ENCODE data around the gene ACOT2.
"Not testable (repeated sequence)": the region's sequence is repeated elsewhere in the genome, so short reads cannot be mapped to it uniquely, and the experiment has no call there.

The ACOT2 gene

GRCh38 chr14:73567951-73568885, 795 bp upstream of the ACOT2 start:
- no peak for DNase-seq

DNA sequence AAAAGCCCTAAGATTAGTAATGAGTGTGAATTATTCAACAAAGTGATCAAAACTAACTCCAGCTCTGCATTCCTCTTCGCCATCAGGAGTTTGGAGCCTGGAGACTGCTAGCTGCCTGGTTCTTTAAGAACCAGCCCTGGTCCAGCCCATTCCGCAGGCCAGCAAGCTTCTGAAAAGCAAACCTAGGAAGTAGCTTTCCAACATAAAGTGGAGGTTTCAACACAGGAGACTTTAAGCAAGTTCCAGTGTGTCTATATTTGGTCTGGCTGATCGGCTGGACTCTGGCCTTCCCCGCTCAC, 178 bp upstream of the ACOT2 start:
- not testable (repeated sequence) for DNase-seq

DNA sequence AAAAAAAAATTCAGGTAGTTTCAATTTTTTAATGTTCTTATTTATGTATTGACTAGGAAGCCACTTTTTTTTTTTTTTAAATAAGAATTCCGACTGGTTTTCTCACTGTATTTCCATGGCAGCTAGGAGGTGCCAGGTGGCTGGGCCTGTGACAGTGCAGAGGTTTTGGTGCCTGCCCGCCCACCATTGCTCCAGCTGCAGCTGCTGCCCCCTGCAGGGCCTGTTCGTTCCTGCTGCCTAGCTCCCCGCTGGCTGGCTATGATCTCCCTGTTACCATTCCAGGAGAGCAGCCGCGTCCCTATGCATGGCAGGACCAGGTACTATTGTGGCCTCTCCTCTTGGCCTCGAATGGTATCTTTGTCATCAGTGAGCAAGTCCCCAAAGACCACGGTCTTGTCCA, 1.9 kb downstream of the ACOT2 start:
- peak in 7 of 14 donors; percentile 3 to 32 (median 9) for DNase-seq

DNA sequence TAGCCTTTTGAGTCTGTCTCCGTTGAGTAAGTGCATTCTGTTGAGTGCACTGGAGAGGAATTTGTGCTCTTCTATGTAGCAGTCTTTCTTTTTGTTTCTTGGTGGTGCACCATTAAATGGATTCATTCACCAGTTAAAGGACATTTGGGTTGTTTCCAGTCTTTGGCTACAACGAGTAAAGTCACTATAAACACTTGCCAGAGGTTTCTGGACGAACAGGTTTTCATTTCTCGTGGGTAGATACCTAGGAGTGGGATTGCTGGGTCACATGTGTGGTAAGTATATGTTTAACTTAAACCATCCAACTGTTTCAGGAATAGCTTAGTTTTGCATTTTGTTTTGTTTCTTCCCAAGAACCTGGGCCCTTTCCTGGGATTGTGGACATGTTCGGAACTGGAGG, 4.0 kb downstream of the ACOT2 start:
- not testable (repeated sequence) for DNase-seq

DNA sequence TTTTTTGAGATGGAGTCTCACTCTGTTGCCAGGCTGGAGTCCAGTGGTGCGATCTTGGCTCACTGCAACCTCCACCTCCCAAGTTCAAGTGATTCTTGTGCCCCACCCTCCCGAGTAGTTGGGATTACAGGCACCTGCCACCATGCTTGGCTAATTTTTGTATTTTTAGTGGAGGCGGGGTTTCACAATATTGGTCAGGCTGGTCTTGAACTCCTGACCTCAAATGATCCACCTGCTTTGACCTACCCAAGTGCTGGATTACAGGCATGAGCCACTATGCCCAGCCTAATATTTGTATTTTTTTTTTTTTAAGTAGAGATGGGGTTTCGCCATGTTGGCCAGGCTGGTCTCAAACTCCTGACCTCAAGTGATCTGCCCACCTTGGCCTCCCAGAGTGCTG, 4.7 kb downstream of the ACOT2 start:
- DNase-seq: not testable (repeated sequence)

DNA sequence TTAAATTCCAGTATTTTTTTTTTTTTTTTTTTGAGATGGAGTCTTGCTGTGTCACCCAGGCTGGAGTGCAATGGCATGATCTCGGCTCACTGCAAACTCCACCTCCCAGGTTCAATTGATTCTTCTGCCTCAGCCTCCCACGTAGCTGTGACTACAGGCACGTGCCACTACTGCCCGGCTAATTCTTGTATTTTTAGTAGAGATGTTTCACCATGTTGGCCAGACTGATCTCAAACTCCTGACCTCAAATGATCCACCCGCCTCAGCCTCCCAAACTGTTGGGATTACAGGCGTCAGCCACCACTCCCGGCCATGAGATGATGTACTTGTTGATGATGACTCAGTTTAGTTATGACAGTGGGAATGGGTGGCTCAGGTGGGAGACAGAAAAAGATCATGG, 5.2 kb downstream of the ACOT2 start:
- DNase-seq: not testable (repeated sequence)

GRCh38 chr14:73576391-73576790, 7.4 kb downstream of the ACOT2 start:
- no peak for DNase-seq

GRCh38 chr14:73577214-73577613, 8.2 kb downstream of the ACOT2 start:
- DNase-seq: not testable (repeated sequence)

DNA sequence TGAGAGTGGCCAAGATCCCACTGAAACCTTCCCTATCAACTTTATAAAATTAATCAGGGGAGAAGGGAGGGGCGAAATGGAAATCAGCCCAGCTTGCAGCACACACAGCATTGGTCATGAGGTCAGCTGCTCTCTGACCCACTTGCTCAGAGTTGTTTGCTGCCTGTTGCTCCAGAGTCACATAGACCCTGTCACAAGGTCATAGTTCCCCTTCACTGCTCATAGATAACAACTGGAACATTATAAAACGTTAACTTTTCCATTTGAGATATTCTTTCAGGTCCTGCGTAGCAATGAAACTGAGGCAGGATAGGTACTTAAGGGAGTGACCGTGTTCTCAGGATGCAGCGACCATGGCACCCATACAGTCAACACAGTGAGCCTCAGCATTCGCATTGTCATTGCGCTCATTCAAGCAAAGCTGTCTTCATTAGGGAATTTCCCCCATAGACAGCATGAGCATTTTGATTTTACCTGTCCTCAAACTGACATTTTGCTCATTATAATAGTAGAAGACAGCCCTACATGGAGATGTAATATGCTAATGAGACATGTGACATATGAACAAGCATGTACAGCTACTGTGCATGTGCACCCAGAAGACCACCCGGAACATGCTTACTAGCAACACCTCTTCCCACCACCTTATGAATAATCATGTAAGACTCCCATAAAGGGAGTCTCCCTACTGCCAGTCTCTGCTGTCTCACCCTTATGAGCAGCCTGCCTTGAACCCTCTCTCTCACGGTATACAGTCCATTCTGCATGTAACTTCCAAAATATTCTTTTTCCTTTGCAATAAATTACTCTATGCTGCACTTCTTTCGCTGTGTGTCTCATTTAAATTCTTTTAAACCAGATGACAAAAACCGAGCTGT, 13.3 kb downstream of the ACOT2 start:
- DNase-seq: not testable (repeated sequence)

DNA sequence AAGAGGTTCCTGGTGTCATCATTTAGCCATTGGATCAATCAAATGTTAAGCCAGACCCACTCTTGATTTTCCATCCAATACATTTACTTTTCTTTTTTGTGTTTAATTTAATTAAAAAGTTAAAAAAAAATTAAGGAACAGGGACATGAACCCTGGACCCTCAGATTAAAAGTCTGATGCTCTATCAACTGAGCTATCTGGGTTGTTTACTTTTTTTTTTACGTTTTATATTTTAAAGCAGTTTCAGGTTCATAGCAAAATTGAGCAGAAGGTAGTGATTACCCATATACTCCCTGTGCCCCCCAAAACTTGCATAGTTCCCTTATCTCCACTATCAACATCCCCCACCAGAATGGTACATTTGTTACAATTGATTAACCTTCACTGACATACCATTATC, 19.7 kb downstream of the ACOT2 start:
- DNase-seq: no peak

DNA sequence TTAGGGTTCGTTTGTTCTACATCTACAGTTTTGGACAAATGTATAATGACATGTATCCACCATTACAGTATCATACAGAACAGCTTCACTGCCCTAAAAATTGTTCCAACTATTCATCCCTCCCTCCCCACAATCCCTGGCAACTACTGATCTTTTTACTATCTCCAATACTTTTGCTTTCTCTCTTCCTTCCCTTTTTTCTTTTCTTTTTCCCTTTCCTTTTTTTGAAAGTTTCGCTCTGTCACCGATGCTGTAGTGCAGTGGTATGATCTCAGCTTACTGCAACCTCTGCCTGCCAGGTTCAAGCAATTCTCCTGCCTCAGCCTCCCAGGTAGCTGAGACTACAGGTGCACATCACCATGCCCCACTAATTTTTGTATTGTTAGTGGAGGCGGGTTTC, 20.1 kb downstream of the ACOT2 start:
- DNase-seq: no peak

DNA sequence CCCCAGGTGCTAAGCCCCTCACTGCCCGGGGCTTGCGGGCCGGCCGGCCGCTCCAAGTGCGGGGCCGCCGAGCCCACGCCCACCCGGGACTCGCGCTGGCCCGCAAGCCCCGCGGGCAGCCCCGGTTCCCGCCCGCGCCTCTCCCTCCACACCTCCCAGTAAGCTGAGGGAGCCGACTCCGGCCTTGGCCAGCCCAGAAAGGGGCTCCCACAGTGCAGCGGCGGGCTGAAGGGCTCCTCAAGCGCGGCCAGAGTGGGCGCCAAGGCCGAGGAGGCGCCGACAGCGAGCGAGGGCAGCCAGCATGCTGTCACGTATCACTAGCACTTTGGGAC, 21.6 kb downstream of the ACOT2 start:
- not testable (repeated sequence) for DNase-seq

DNA sequence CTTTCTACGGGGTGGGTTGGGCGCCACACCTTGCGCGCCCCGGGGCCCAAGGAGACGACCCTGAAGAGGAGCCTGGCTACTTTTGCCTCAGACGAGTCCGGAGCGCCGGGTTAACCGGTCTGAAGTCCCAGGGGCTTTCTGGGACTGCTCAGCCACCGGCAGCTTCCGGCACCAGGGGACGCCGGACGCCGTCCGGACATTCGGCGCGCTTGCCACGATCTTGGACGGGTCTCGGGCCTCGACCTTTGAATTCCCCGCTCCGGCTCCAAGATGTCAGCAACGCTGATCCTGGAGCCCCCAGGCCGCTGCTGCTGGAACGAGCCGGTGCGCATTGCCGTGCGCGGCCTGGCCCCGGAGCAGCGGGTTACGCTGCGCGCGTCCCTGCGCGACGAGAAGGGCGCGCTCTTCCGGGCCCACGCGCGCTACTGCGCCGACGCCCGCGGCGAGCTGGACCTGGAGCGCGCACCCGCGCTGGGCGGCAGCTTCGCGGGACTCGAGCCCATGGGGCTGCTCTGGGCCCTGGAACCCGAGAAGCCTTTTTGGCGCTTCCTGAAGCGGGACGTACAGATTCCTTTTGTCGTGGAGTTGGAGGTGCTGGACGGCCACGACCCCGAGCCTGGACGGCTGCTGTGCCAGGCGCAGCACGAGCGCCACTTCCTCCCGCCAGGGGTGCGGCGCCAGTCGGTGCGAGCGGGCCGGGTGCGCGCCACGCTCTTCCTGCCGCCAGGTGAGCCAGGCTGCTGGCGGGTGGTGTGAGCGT, 22.9 kb downstream of the ACOT2 start, which contains the start of gene ACOT4:
ACOT4 (plus strand) TSS at position 184 of the 760 bp plus-strand sequence; CDS start at position 271, 87 bp downstream.
- DNase-seq: peak in 5 of 14 donors; percentile 2 to 41 (median 21)

DNA sequence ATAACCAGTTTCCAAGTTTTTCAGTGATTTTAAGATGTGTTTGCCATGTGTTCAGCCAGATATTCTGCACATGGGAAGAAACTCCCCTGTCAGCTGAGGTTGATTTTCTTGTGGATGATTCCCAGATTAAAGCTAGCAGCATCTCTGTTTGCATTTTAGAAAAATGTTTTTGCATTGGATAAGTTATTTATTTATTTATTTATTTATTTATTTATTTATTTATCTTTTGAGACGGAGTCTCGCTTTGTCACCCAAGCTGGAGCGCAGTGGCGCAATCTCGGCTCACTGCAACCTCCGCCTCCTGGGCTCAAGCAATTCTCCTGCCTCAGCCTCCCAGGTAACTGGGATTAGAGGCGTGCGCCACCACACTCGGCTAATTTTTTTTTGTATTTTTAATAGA, 25.5 kb downstream of the ACOT2 start:
- DNase-seq: no peak

GRCh38 chr14:73599499-73599898, 30.5 kb downstream of the ACOT2 start:
- DNase-seq: no peak

- DNase-seq: no peak
Observed at GRCh38 chr14:73602994-73603393, 34.0 kb downstream of the ACOT2 start.

DNA sequence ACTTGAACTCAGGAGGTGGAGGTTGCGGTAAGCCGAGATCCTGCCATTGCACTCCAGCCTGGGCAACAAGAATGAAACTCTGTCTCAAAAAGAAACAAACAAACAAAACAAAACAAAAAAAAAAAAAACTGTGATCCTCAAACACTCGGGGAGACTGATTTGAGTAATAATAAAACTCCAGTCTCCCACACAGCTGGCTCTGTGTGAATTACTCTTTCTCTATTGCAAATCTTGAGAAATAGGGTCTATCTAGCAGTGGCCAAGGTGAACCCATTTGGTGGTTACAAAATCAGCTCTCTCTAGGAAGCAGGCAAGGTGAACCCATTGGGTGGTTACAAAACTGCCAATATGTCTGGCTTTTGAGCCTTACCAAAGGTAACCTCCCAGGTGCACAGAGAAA, 37.3 kb downstream of the ACOT2 start:
- DNase-seq: no peak

DNA sequence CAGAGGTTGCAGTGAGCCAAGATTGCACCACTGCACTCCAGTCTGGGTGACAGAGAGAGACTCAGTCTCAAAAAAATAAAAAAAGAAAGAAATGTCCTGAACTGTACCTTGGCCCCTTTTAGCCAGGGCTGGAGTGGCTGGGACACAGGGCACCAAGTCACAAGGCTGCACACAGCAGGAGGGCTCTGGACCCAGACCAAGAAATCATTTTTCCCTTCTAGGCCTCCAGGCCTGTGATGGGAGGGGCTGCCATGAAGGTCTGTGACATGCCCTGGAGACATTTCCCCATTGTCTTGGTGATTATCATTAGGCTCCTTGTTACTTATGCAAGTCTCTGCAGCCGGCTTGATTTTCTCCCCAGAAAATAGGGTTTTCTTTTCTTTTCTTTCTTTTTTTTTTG, 38.2 kb downstream of the ACOT2 start:
- DNase-seq: no peak

GRCh38 chr14:73610687-73611086, 41.7 kb downstream of the ACOT2 start:
- DNase-seq: peak in 6 of 14 donors; percentile 4 to 18 (median 6)

- DNase-seq: peak in 13 of 14 donors; percentile 6 to 84 (median 63)
Observed at GRCh38 chr14:73612339-73613045, 43.5 kb downstream of the ACOT2 start, which contains the start of gene ACOT6. Gene ACOT6 (plus strand): TSS chr14:73612517. CDS start chr14:73612572, 55 bp downstream.

DNA sequence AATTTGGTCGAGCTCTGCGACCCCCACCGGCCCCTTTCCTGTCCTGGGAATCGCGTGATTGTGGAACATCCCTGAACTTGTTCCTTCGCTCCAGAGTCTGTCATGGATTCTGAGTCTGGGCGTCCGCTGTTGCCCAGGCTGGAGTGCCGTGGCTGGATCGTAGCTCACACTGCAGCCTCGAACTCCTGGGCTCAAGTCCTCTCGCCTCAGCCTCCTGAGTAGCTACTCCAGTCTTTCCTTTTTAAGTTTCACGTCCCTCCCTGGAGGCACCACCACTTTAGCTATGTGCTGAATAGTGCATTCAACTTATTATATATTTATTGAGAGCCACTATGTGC, 44.0 kb downstream of the ACOT2 start:
- no peak for DNase-seq

GRCh38 chr14:73613419-73613963, 44.5 kb downstream of the ACOT2 start:
- no peak for DNase-seq

Data from C1 segment of cervical spinal cord (tissue), 14 donors.